MCF 10A (cell line): ENCODE measurements around the gene SYT6. TPM values are rescaled to one million over a fixed set of nuclear protein-coding genes. Genes with fewer than 3 reads are reported as not detected.

ENCODE experiments used
- BruUV-seq: library from RNA; stranded (reverse); fragments of 400-500 nt; replicated peaks from 2 replicates; lab custom pipeline; 2021; lab: Mats Ljungman, UMichigan
- CTCF ChIA-PET: fragments of 300-600 bp; sonication (Branson Sonifier 250); formaldehyde crosslinking; extraction: SDS; loops from one replicate; lab custom pipeline; 2021; ENCODE audit warnings: antibody characterized with exemption, inconsistent platforms; lab: Yijun Ruan, JAX
- POLR2A ChIA-PET: fragments of 300-600, 350-650 bp; sonication (Branson Sonifier 250); formaldehyde crosslinking; extraction: SDS; loops from one replicate; lab custom pipeline; 2020; ENCODE audit warnings: antibody characterized with exemption, inconsistent platforms; lab: Yijun Ruan, JAX
- DNase-seq: peaks from one replicate; pipeline ENCODE4 v3.0.0-alpha.2; 2018; ENCODE audit not compliant: unreplicated experiment
- H3K27ac Mint-ChIP-seq: one replicate; pipeline ENCODE4 v1.8.0; 2022; ENCODE audit warnings: mild to moderate bottlenecking, low read depth, mixed read lengths; ENCODE audit not compliant: unreplicated experiment
- H3K27me3 Mint-ChIP-seq: one replicate; pipeline ENCODE4 v1.8.0; 2022; ENCODE audit warnings: mixed read lengths; ENCODE audit not compliant: insufficient read depth, unreplicated experiment
- H3K36me3 Mint-ChIP-seq: one replicate; pipeline ENCODE4 v1.8.0; 2022; ENCODE audit warnings: mild to moderate bottlenecking, moderate library complexity, mixed read lengths; ENCODE audit not compliant: insufficient read depth, unreplicated experiment
- H3K4me1 Mint-ChIP-seq: one replicate; pipeline ENCODE4 v1.8.0; 2022; ENCODE audit warnings: mixed read lengths; ENCODE audit not compliant: insufficient read depth, unreplicated experiment
- H3K4me3 Mint-ChIP-seq: one replicate; pipeline ENCODE4 v1.8.0; 2022; ENCODE audit warnings: mild to moderate bottlenecking, moderate library complexity, mixed read lengths; ENCODE audit not compliant: unreplicated experiment
- H3K9me3 Mint-ChIP-seq: one replicate; pipeline ENCODE4 v1.8.0; 2022; ENCODE audit warnings: mixed read lengths; ENCODE audit not compliant: unreplicated experiment
- CTCF ChIP-seq: fragments of 200-600 bp; IDR thresholded peaks from one replicate; pipeline ENCODE4 v1.8.0; 2022; ENCODE audit warnings: antibody characterized with exemption, mild to moderate bottlenecking; ENCODE audit not compliant: unreplicated experiment
- intact Hi-C: fragments of 100-400 bp; cut with micrococcal nuclease; formaldehyde crosslinking; loops from 2 replicates; pipeline ENCODE4 v1.14.1; 2022
- total RNA-seq: library from RNA; stranded (reverse); gene quantifications from 2 replicates; pipeline ENCODE4 v1.2.3, GENCODE V29; 2022

SYT6 gene
- total RNA-seq, 1 experiment from 2014 or later, result not detected

GRCh38 chr1:114135786-114136185 is 17.9 kb downstream of the SYT6 start:
- ChIA-PET POLR2A (interaction anchor here (1.2 kb wide), 1 partner anchor 13 kb away, joined by 3 read pairs; no protein-coding TSS in a partner anchor), CTCF (interaction anchor here (1.1 kb wide), 1 partner anchor 145 kb away, joined by 4 read pairs; no protein-coding TSS in a partner anchor)
- Mint-ChIP-seq H3K27me3 (peaks cover 76% of the 10 kb centered on the region), H3K4me3 (no peak overlapping the region), H3K9me3 (no peaks in the 10 kb centered on the region), H3K4me1 (no peaks in the 10 kb centered on the region), H3K27ac (no peak overlapping the region), H3K36me3 (no peaks in the 10 kb centered on the region)
- intact Hi-C loops, result loop anchor here (2.0 kb wide), 1 partner anchor 35 kb away; no protein-coding TSS in a partner anchor
- no peak for DNase-seq
- no TSS peak for BruUV-seq
- no peak for TF ChIP-seq CTCF

GRCh38 chr1:114134518-114134917 is 19.2 kb downstream of the SYT6 start:
- ChIA-PET POLR2A (interaction anchor here (0.7 to 1.1 kb wide), 2 partner anchors 114 to 377 kb away, joined by 3 read pairs; no protein-coding TSS in a partner anchor), CTCF (interaction anchor here (0.6 kb wide), 1 partner anchor 109 kb away, joined by 3 read pairs; no protein-coding TSS in a partner anchor)
- peaks cover 76% of the 10 kb centered on the region for H3K27me3 Mint-ChIP-seq
- H3K27ac Mint-ChIP-seq, result no peak overlapping the region
- no peaks in the 10 kb centered on the region for H3K4me1 Mint-ChIP-seq
- DNase-seq, result no peak
- intact Hi-C loops, result loop anchor here (2.0 kb wide), 1 partner anchor 36 kb away; no protein-coding TSS in a partner anchor
- no TSS peak for BruUV-seq
- H3K4me3 Mint-ChIP-seq, result no peak overlapping the region
- no peaks in the 10 kb centered on the region for H3K36me3 Mint-ChIP-seq
- TF ChIP-seq CTCF, result no peak
- no peaks in the 10 kb centered on the region for H3K9me3 Mint-ChIP-seq

- Mint-ChIP-seq H3K4me1 (no peaks in the 10 kb centered on the region), H3K27ac (no peak overlapping the region), H3K9me3 (no peaks in the 10 kb centered on the region), H3K4me3 (no peak overlapping the region), H3K36me3 (no peaks in the 10 kb centered on the region), H3K27me3 (peaks cover 81% of the 10 kb centered on the region)
- ChIA-PET POLR2A (no interaction called here), CTCF (interaction anchor here (0.6 kb wide), 2 partner anchors 21 to 82 kb away, joined by 3 to 5 read pairs; no protein-coding TSS in a partner anchor)
- DNase-seq, result no peak
- intact Hi-C loops, result loop anchor here (2.0 kb wide), 1 partner anchor 154 kb away; the partner anchor contains the start of gene OLFML3
- no peak for TF ChIP-seq CTCF
- no TSS peak for BruUV-seq
Measured at GRCh38 chr1:114133129-114133528, 20.5 kb downstream of the SYT6 start.

- H3K27me3 Mint-ChIP-seq, result peaks cover 68% of the 10 kb centered on the region
- POLR2A ChIA-PET, result interaction anchor here (0.9 kb wide), 1 partner anchor 153 kb away, joined by 3 read pairs; no protein-coding TSS in a partner anchor
- H3K27ac Mint-ChIP-seq, result no peak overlapping the region
- no peaks in the 10 kb centered on the region for H3K36me3 Mint-ChIP-seq
- DNase-seq, result peak; percentile 24
- H3K4me1 Mint-ChIP-seq, result no peaks in the 10 kb centered on the region
- no peaks in the 10 kb centered on the region for H3K9me3 Mint-ChIP-seq
- intact Hi-C loops, result loop anchor here (2.0 kb wide), 1 partner anchor 153 kb away; the partner anchor contains the start of gene OLFML3
- no TSS peak for BruUV-seq
- no peak overlapping the region for H3K4me3 Mint-ChIP-seq
- CTCF ChIA-PET, result interaction anchor here (0.6 to 2.0 kb wide), 4 partner anchors 151 to 200 kb away, joined by 3 to 5 read pairs (median 3); partner anchors contain the start of gene OLFML3
- TF ChIP-seq CTCF, result no peak
Measured at GRCh38 chr1:114131526-114132220, 22.0 kb downstream of the SYT6 start.
